GM12878 (cell line): ENCODE data around the gene SMG6. TPM values are rescaled to one million over a fixed set of nuclear protein-coding genes. Genes with fewer than 3 reads are reported as not detected.

Experiments
- ATAC-seq: fragments of 200-7000 bp; cut with Tn5 transposase; 3 replicates; pipeline ENCODE4 v1.9.1; 2020; ENCODE audit warnings: mild to moderate bottlenecking, moderate library complexity
- BruUV-seq: library from RNA; stranded (reverse); fragments of 400-500 nt; replicated peaks from 2 replicates; lab custom pipeline; 2021; lab: Mats Ljungman, UMichigan
- CTCF ChIA-PET: fragments of 300-600 bp; sonication (Branson Sonifier 250); formaldehyde crosslinking; extraction: SDS; loops from one replicate; lab custom pipeline; 2021; ENCODE audit warnings: inconsistent platforms; lab: Yijun Ruan, JAX
- POLR2A ChIA-PET: fragments of 350-600 bp; formaldehyde crosslinking; extraction: SDS; loops from one replicate; lab custom pipeline; 2021; ENCODE audit warnings: inconsistent platforms; lab: Charles Lee
- RAD21 ChIA-PET: fragments of 300-600 bp; sonication (Branson Sonifier 250); formaldehyde crosslinking; loops from one replicate; lab custom pipeline; 2023; ENCODE audit warnings: antibody characterized with exemption; ENCODE audit not compliant: unreplicated experiment; lab: Charles Lee
- SMC1A ChIA-PET: fragments of 300-600 bp; sonication (Branson Sonifier 250); formaldehyde crosslinking; loops from one replicate; lab custom pipeline; 2023; ENCODE audit not compliant: unreplicated experiment, uncharacterized antibody; lab: Charles Lee
- DNase-seq: peaks from one replicate; pipeline ENCODE4 v3.0.0-alpha.2; 2011; ENCODE audit warnings: low read depth, low spot score
- FAIRE-seq: peaks from 3 replicates; lab custom pipeline; 2011; peaks lifted over from hg19 to GRCh38; lab: Jason Lieb, UNC
- H2AFZ ChIP-seq: 2 replicates; pipeline ENCODE4 v1.6.0; 2011; ENCODE audit warnings: low read depth, low read length, control low read depth; ENCODE audit not compliant: control insufficient read depth
- H3K27ac ChIP-seq: 2 replicates; pipeline ENCODE4 v1.5.1; 2011; ENCODE audit warnings: control low read depth; ENCODE audit not compliant: control insufficient read depth, insufficient read depth
- H3K27me3 ChIP-seq, 2 experiments: replicated peaks in 1 of 2; 2 replicates each; pipeline versions ENCODE4 v1.6.0 to v1.6.1; 2011; ENCODE audit warnings: low read length in 1 of 2; ENCODE audit not compliant: control insufficient read depth in 2 of 2, insufficient read depth in 2 of 2
- H3K36me3 ChIP-seq, 2 experiments: 2 replicates each; pipeline ENCODE4 v1.5.1; 2011; ENCODE audit warnings: low read length in 1 of 2; ENCODE audit not compliant: control insufficient read depth in 2 of 2, insufficient read depth in 2 of 2
- H3K4me1 ChIP-seq: 2 replicates; pipeline ENCODE4 v1.6.1; 2011; ENCODE audit warnings: mild to moderate bottlenecking, low read length, moderate library complexity, mixed read lengths; ENCODE audit not compliant: control insufficient read depth, insufficient read depth
- H3K4me2 ChIP-seq: 2 replicates; pipeline ENCODE4 v1.6.0; 2011; ENCODE audit warnings: control low read depth; ENCODE audit not compliant: control insufficient read depth, insufficient read depth
- H3K4me3 ChIP-seq: fragments of 200-600 bp; sonication (generic); 2 replicates; pipeline ENCODE4 v1.5.1; 2016
- H3K79me2 ChIP-seq: 2 replicates; pipeline ENCODE4 v1.6.0; 2011; ENCODE audit warnings: low read length; ENCODE audit not compliant: control insufficient read depth, insufficient read depth
- H3K9ac ChIP-seq: 2 replicates; pipeline ENCODE4 v1.8.0; 2011; ENCODE audit warnings: low read length, control low read depth, mixed read lengths; ENCODE audit not compliant: control insufficient read depth, insufficient read depth
- H3K9me3 ChIP-seq: replicated peaks from 3 replicates; pipeline ENCODE4 v1.5.1; 2011; ENCODE audit warnings: mild to moderate bottlenecking, low read length; ENCODE audit not compliant: control insufficient read depth, insufficient read depth
- H4K20me1 ChIP-seq: 2 replicates; pipeline ENCODE4 v1.6.0; 2011; ENCODE audit not compliant: control insufficient read depth, insufficient read depth
- ASH2L ChIP-seq: fragments of 300-600, 200-600 bp; sonication (generic); IDR thresholded peaks from 2 replicates; pipeline ENCODE4 v1.6.1; 2017; ENCODE audit warnings: low read depth, mild to moderate bottlenecking, borderline replicate concordance
- HDAC6 ChIP-seq: fragments of 200-600 bp; sonication (generic); IDR thresholded peaks from one replicate; pipeline ENCODE4 v1.8.0; 2017; ENCODE audit warnings: antibody characterized with exemption; ENCODE audit not compliant: unreplicated experiment
- KDM1A ChIP-seq: fragments of 200-600 bp; sonication (generic); IDR thresholded peaks from 2 replicates; pipeline ENCODE4 v1.6.1; 2016; ENCODE audit warnings: borderline replicate concordance
- KLF5 ChIP-seq: fragments of 450-650 bp; IDR thresholded peaks from 2 replicates; pipeline ENCODE4 v1.6.1; 2014; ENCODE audit warnings: mild to moderate bottlenecking; ENCODE audit not compliant: partially characterized antibody
- POLR2A ChIP-seq: IDR thresholded peaks from 2 replicates; pipeline ENCODE4 v1.6.1; 2011; ENCODE audit warnings: low read depth, mild to moderate bottlenecking, low read length
- POLR2AphosphoS5 ChIP-seq: IDR thresholded peaks from 2 replicates; pipeline ENCODE4 v1.6.1; 2011; ENCODE audit warnings: mild to moderate bottlenecking, low read length, inconsistent platforms
- WGBS: methylation state at CpG from one replicate; pipeline ENCODE4 v1.1.6; 2016; ENCODE audit warnings: low lambda C conversion rate; ENCODE audit not compliant: insufficient replicate concordance, insufficient coverage; ENCODE audit errors: missing lambda C conversion rate; 5-methylcytosine and 5-hydroxymethylcytosine counted together
- in situ Hi-C: fragments of 300-500 bp; cut with MboI; formaldehyde crosslinking; loops from 9 replicates; pipeline ENCODE4 v1.14.3; 2018; ENCODE audit warnings: mixed read lengths
- intact Hi-C: fragments of 100-400 bp; cut with micrococcal nuclease; formaldehyde crosslinking; loops from one replicate; pipeline ENCODE4 v1.14.2; 2022; ENCODE audit not compliant: unreplicated experiment
- polyA plus RNA-seq, 11 experiments: library from polyadenylated mRNA; depleted of rRNA in 4 of 11; unstranded in 6 of 11; stranded (reverse) in 5 of 11; fragments of >200 nt; fragmentation: Nextera tagmentation in 4 of 11; fragmentation: Illumina TruSeq in 1 of 11; extraction: Ambion mirVana in 4 of 11; extraction: Trizol in 1 of 11; gene quantifications; 1 replicate in 1 of 11; 2 replicates in 10 of 11; pipeline versions ENCODE4 v1.2.1 to v1.2.3, GENCODE V29; 2011 to 2016; ENCODE audit warnings: inconsistent platforms in 2 of 11, missing spikeins in 2 of 11, low read depth in 1 of 11
- total RNA-seq, 4 experiments: library from RNA; depleted of rRNA in 3 of 4; stranded (reverse); fragments of >200 nt in 3 of 4; fragmentation: Illumina TruSeq in 1 of 4; extraction: Trizol in 1 of 4; gene quantifications; 2 replicates each; pipeline versions ENCODE4 v1.2.1 to v1.2.3, GENCODE V29; 2013 to 2021
- TF ChIP-seq, protein P1 (sequence below): IDR thresholded peaks from 2 replicates; pipeline ENCODE4 v1.6.1; 2012; ENCODE audit warnings: low read depth, low read length, improper control_type of control experiment
- TF ChIP-seq, protein P2 (sequence below): IDR thresholded peaks from 2 replicates; pipeline ENCODE4 v1.6.1; 2012; ENCODE audit warnings: low read depth, low read length, improper control_type of control experiment
- TF ChIP-seq, protein P3 (sequence below): IDR thresholded peaks from 2 replicates; pipeline ENCODE4 v1.6.1; 2011; ENCODE audit warnings: borderline replicate concordance, low read depth, mild to moderate bottlenecking, moderate library complexity, low read length; ENCODE audit not compliant: insufficient read depth, poor library complexity, severe bottlenecking

SMG6 gene
- total and polyA plus RNA-seq, 10 of the 15 experiments (the other 5 are each of a cell fraction or from before 2014, with no cell fraction given) = 0.58 to 28.7 (median 15.7) TPM

DNA sequence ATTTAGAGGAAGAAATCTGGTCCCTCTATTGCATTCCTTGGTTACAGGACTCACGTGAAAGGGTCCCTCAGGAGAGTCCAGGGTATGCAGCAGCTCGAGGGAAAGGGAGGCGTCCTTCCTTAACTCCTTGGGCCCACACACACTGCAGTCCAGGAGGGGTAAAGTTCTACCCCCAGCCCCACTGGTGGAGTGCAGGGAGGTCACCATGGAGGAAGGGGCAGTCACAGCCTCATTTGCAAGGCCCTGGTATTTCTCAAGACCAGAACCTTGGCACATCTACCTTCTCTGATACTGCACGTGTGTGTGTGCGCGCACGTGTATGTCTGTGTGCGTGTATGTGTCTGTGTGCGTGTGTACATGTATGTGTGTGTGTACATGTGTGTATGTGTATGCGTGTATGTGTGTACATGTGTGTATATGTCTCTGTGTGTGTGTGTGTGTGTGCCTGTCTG is 237.6 kb downstream of the SMG6 start:
- ChIA-PET SMC1A (interaction anchor here (0.6 to 3.9 kb wide), 4 partner anchors 18 to 180 kb away, joined by 3 to 27 read pairs (median 12); no protein-coding TSS in a partner anchor), POLR2A (interaction anchor here (1.2 to 12.5 kb wide), 2 partner anchors 10 to 21 kb away, joined by 3 to 148 read pairs; no protein-coding TSS in a partner anchor), CTCF (interaction anchor here (0.9 to 8.5 kb wide), 10 partner anchors 9 to 228 kb away, joined by 3 to 77 read pairs (median 3); partner anchors contain the start of gene HIC1), RAD21 (interaction anchor here (1.1 to 2.9 kb wide), 4 partner anchors 11 to 179 kb away, joined by 3 to 12 read pairs (median 8); partner anchors contain the start of gene HIC1)
- intact Hi-C loops (no loop called here), in situ Hi-C loops (loop anchor here (10.0 kb wide), 1 partner anchor 179 kb away; no protein-coding TSS in a partner anchor)
- Histone ChIP-seq H3K4me1 (peaks cover 48% of the 10 kb centered on the region), H3K4me2 (no peak overlapping the region), H2AFZ (no peak overlapping the region), H3K4me3 (no peak overlapping the region), H3K9ac (no peak overlapping the region), H3K27ac (no peak overlapping the region), H3K36me3 (peaks cover 14 to 29% of the 10 kb centered on the region in 2 experiments), H3K27me3 (no peaks in the 10 kb centered on the region), H3K9me3 (no peaks in the 10 kb centered on the region), H3K79me2 (no peaks in the 10 kb centered on the region), H4K20me1 (no peaks in the 10 kb centered on the region)
- BruUV-seq = no TSS peak
- WGBS = 85% methylated on average over 10 of the region's 10 CpGs
- TF ChIP-seq, protein P1, sequence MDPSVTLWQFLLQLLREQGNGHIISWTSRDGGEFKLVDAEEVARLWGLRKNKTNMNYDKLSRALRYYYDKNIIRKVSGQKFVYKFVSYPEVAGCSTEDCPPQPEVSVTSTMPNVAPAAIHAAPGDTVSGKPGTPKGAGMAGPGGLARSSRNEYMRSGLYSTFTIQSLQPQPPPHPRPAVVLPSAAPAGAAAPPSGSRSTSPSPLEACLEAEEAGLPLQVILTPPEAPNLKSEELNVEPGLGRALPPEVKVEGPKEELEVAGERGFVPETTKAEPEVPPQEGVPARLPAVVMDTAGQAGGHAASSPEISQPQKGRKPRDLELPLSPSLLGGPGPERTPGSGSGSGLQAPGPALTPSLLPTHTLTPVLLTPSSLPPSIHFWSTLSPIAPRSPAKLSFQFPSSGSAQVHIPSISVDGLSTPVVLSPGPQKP = no peak
- TF ChIP-seq POLR2A (peak; percentile 83), KDM1A (no peak), POLR2AphosphoS5 (no peak; the same call in 1 of the 2 replicates), KLF5 (no peak), HDAC6 (no peak), ASH2L (no peak)
- TF ChIP-seq, protein P2, sequence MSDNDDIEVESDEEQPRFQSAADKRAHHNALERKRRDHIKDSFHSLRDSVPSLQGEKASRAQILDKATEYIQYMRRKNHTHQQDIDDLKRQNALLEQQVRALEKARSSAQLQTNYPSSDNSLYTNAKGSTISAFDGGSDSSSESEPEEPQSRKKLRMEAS = no peak
- TF ChIP-seq, protein P3, sequence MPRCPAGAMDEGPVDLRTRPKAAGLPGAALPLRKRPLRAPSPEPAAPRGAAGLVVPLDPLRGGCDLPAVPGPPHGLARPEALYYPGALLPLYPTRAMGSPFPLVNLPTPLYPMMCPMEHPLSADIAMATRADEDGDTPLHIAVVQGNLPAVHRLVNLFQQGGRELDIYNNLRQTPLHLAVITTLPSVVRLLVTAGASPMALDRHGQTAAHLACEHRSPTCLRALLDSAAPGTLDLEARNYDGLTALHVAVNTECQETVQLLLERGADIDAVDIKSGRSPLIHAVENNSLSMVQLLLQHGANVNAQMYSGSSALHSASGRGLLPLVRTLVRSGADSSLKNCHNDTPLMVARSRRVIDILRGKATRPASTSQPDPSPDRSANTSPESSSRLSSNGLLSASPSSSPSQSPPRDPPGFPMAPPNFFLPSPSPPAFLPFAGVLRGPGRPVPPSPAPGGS = peak; percentile 78
- ATAC-seq = no peak
- no peak for DNase-seq
- no peak for FAIRE-seq
